ENCODE data around the gene C7orf57.
"Not testable (repeated sequence)": the region's sequence is repeated elsewhere in the genome, so short reads cannot be mapped to it uniquely, and the experiment has no call there.

Gene C7orf57

GRCh38 chr7:48035301-48035966 is at the start of gene C7orf57:
Gene C7orf57 (plus strand): TSS chr7:48035543. CDS start chr7:48036309, 766 bp downstream.
- DNase-seq (ENCODE audit: low read depth in 2 of 3, low spot score in 1 of 3) = peak; percentile 69 to 87 (median 72)

GRCh38 chr7:47988496-47989386 is 46.6 kb upstream of the C7orf57 start:
- DNase-seq (ENCODE audit: low read depth in 2 of 3, low spot score in 1 of 3) = no peak

DNA sequence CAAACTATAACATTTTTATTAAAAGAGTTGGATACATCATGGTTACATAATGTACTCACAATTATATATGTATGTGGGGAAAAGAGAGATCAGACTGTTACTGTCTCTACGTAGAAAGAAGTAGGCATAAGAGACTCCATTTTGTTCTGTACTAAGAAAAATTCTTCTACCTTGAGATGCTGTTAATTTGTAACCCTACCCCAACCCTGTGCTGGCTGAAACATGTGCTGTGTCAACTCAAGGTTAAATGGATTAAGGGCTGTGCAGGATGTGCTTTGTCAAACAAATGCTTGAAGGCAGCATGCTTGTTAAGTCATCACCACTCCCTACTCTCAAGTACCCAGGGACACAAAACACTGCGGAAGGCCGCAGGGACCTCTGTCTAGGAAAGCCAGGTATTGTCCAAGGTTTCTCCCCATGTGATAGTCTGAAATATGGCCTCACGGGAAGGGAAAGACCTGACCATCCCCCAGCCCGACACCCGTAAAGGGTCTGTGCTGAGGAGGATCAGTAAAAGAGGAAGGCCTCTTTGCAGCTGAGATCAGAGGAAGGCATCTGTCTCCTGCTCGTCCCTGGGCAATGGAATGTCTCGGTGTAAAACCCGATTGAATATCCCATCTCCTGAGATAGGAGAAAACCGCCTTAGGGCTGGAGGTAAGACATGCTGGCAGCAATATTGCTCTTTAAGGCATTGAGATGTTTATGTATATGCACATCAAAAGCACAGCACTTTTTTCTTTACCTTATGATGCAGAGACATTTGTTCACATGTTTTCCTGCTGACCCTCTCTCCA is 45.5 kb upstream of the C7orf57 start:
- DNase-seq (ENCODE audit: low read depth in 2 of 3, low spot score in 1 of 3) = not testable (repeated sequence)

DNA sequence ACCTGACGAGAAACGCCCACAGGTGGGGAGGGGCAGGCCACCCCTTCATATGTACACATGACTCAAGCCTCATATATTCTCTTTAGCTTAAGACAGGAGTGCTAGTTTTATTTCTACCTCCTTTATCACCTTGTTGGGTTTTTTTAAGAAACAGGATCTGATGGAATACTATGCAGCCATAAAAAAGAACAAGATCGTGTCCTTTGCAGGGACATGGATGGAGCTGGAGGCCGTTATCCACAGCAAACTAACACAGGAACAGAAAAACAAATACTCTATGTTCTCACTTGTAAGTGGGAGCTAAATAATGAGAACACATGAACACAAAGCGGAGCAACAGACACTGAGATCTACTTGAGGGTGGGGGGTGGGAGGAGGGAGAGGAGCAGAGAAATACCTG is 44.8 kb upstream of the C7orf57 start:
- DNase-seq (ENCODE audit: low read depth in 2 of 3, low spot score in 1 of 3) = no peak

GRCh38 chr7:47991270-47991669 is 44.1 kb upstream of the C7orf57 start:
- DNase-seq (ENCODE audit: low read depth in 2 of 3, low spot score in 1 of 3) = no peak

GRCh38 chr7:47991741-47992311 is 43.5 kb upstream of the C7orf57 start:
- DNase-seq (ENCODE audit: low read depth in 2 of 3, low spot score in 1 of 3) = peak; percentile 72 to 83 (median 77)

GRCh38 chr7:47992446-47992845 is 42.9 kb upstream of the C7orf57 start:
- DNase-seq (ENCODE audit: low read depth in 2 of 3, low spot score in 1 of 3) = no peak

GRCh38 chr7:47999413-47999812 is 35.9 kb upstream of the C7orf57 start:
- DNase-seq (ENCODE audit: low read depth in 2 of 3, low spot score in 1 of 3) = no peak

DNA sequence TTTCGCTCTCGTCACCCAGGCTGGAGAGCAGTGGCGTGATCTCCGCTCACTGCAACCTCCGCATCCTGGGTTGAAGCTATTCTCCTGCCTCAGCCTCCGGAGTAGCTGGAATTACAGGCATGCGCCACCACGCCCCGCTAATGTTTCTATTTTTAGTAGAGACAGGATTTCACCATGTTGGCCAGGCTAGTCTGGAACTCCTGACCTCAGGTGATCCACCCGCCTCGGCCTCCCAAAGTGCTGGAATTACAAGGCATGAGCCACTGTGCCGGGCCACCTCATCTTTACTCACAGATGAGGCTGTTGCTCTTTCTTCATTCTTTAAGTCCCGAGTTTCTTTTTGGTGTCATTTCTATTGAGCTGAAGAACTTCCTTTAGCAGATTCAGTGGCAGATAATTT is 35.2 kb upstream of the C7orf57 start:
- DNase-seq (ENCODE audit: low read depth in 2 of 3, low spot score in 1 of 3) = not testable (repeated sequence)

GRCh38 chr7:48004032-48004431 is 31.3 kb upstream of the C7orf57 start:
- no peak for DNase-seq (ENCODE audit: low read depth in 2 of 3, low spot score in 1 of 3)

DNA sequence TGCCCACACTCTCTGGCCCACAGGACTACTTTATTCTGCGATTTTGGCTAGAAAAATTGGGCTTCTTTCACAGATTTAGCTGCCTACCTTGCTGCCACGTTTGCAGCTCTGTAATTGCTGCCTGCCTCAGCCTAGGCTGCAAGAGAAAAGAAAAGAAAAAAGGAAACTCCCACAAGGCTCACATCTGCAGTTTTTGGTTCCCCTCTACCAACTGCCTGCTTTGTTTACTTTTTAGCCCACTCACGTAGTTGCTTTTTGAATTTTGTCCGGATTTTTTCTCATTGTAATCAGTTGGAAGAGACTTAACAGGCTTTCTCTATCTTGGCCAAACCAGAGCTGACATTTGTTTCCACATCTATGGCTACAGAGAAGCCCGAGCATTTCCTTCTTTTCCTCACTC is 30.7 kb upstream of the C7orf57 start:
- DNase-seq (ENCODE audit: low read depth in 2 of 3, low spot score in 1 of 3) = no peak

DNA sequence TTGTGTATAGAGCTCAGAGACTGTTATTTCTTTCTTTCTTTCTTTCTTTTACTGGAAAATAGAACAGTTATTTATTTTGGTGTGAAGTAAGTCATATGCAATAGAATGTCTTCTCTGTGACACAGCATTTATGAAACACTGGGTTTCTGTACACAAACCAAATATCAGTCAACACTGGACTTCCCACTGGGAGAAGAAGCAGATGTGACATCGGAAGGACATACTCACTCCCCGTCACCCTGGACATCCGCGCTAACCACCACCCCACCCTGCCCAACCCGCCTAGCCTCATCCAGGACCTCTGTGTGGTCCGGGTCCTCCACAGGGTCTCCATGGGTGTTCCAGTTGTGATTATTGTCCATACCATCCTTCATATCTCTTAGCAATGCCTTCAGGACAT is 28.5 kb upstream of the C7orf57 start:
- DNase-seq (ENCODE audit: low read depth in 2 of 3, low spot score in 1 of 3) = no peak

- DNase-seq (ENCODE audit: low read depth in 2 of 3, low spot score in 1 of 3) = no peak
These were observed 26.1 kb upstream of the C7orf57 start for GRCh38 chr7:48009257-48009656.

DNA sequence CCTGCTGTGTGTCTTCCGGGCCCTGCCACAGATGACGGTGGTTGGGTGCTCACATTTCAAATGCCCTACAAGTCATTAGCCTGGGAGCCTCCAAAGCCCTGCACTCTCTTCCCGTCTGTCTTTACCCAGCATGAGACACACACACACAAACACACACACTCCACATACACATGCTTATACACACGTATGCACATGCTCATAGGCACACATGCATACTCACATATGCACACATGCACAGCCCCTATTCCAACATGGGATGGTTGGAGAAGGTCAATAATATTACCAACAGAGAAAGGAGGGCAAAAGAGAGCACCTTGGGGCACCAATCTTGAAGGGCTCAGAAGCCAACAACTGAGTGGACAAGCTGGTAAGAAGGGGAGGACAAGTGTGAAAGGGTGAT is 25.4 kb upstream of the C7orf57 start:
- DNase-seq (ENCODE audit: low read depth in 2 of 3, low spot score in 1 of 3) = no peak

GRCh38 chr7:48011323-48011722 is 24.0 kb upstream of the C7orf57 start:
- no peak for DNase-seq (ENCODE audit: low read depth in 2 of 3, low spot score in 1 of 3)

GRCh38 chr7:48011951-48012350 is 23.4 kb upstream of the C7orf57 start:
- DNase-seq (ENCODE audit: low read depth in 2 of 3, low spot score in 1 of 3) = no peak

DNA sequence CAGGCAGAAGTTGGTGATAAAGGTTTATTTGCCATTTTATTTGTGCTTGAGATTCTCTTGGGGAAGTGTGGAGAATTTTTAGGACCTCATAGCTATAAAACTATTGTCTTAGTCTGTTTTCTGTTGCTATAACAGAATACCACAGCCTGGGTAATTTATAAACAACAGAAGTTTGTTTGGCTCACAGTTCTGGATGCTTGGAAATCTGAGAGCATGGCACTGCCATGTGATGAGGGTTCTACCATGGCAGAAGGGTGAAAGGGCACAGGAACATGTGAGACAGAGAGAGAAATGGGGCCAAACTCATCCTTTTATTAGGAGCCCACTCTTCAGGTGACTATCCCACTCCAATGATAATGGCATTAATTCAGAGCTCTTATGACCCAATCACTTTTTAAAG is 18.7 kb upstream of the C7orf57 start:
- DNase-seq (ENCODE audit: low read depth in 2 of 3, low spot score in 1 of 3) = no peak

DNA sequence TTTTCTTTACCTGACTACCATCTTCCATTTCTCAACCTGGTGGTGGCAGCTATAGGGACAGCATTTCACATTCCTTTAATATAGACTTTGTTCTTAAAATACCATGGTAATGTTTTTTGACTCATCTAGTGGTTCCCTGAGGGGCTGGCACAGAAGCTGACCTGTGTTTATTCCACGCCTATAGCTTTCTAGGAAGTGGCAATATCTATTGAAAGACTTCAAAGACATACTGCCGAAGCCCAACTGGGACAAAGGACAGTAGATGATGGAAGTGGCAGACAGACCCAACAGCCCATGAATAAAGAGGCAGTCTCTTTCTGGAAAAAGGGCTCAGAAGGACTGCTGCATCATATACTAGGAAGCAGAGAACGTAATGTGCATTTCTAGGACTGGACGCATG is 17.7 kb upstream of the C7orf57 start:
- no peak for DNase-seq (ENCODE audit: low read depth in 2 of 3, low spot score in 1 of 3)

GRCh38 chr7:48025624-48026023 is 9.7 kb upstream of the C7orf57 start:
- DNase-seq (ENCODE audit: low read depth in 2 of 3, low spot score in 1 of 3) = no peak

DNA sequence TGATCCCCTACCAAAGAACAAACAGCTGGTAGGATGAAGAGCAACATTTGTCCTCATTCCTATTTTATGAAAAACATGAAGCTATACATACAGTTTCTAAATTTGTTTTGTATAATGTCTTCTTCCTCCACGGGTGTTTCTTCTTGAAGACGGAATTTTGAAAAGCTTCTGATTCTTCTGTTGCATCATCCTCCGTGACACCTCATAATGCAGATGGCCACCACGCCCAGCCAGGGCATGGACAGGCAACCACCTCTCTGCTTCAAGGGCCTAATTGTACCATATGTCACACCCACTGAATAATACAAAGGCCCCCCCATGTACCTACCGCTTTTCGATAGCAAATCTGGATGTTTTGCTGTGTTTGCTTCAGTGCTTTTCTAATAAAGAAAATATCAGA is 6.4 kb upstream of the C7orf57 start, which contains the start of gene SUN3:
TSS of gene SUN3 (minus strand) at position 170 of the 400 bp plus-strand sequence. CDS start at position 1, 169 bp downstream.
- DNase-seq (ENCODE audit: low read depth in 2 of 3, low spot score in 1 of 3) = no peak

DNA sequence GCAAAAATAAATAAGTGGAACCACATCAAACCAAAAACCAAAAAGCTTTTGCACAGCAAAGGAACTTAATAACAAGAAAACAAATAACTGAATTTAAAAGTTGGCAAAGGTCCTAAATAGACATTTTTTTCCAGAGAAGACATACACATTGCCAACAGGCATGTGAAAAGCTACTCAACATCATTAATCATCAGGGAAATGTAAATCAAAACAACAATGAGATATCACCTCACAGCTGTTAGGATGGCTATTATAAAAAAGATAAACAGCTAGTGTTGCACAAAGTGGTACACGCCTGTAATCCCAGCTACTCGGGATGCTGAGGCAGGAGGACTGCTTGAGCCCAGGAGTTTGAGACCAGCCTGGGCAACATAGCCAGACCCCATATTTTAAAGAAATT is 4.2 kb upstream of the C7orf57 start:
- no peak for DNase-seq (ENCODE audit: low read depth in 2 of 3, low spot score in 1 of 3)

All from stimulated activated CD4-positive, alpha-beta T cell treated with anti-CD3 and anti-CD28 coated beads, Interleukin-12 subunit alpha, Interleukin-12 subunit beta, amount 100 ng/mL, for 48 hours (primary cell).